Measurements from ENCODE around the gene KLHL8. TPM values are rescaled to one million over a fixed set of nuclear protein-coding genes. Genes with fewer than 3 reads are reported as not detected.

Gene KLHL8
- polyA plus RNA-seq, 1 donor (not counting 4 experiments of a cell fraction or from before 2014, with no cell fraction given), result 6.7 TPM

- no peak overlapping the region for H3K4me2 ChIP-seq (ENCODE audit: control insufficient read depth, extremely low read depth, insufficient read depth, low read depth, low read length)
- no peak overlapping the region for H2AFZ ChIP-seq (ENCODE audit: control insufficient read depth, low read length)
- H3K9me3 ChIP-seq (ENCODE audit: control insufficient read depth, low read depth, low read length), result no peaks in the 10 kb centered on the region
- DNase-seq (ENCODE audit: low read depth, low spot score) (no peak), FAIRE-seq (no peak)
- no peak overlapping the region for H3K4me3 ChIP-seq (ENCODE audit: control insufficient read depth in 2 of 3, extremely low read depth in 1 of 3, insufficient read depth in 2 of 3, low read depth in 1 of 3, low read length in 3 of 3)
- no peaks in the 10 kb centered on the region for H3K79me2 ChIP-seq (ENCODE audit: control insufficient read depth, insufficient read depth, low read length)
- TF ChIP-seq EZH2 (IDR thresholded peaks at IDR 0.05; ENCODE audit: low read length), result no peak
- no peak for TF ChIP-seq CTCF (optimal IDR thresholded peaks at IDR 0.05 in 1 of 3, IDR thresholded peaks at IDR 0.05 in 1 of 3, conservative IDR thresholded peaks at IDR 0.05 in 1 of 3; ENCODE audit: extremely low read depth in 1 of 3, insufficient read depth in 2 of 3, low read length in 3 of 3)
- H4K20me1 ChIP-seq (ENCODE audit: control insufficient read depth, extremely low read depth, insufficient read depth, low read length), result no peaks in the 10 kb centered on the region
- H3K27ac ChIP-seq (ENCODE audit: control insufficient read depth, insufficient read depth, low read length), result no peak overlapping the region
- no peaks in the 10 kb centered on the region for H3K36me3 ChIP-seq (ENCODE audit: control insufficient read depth in 2 of 2, extremely low read depth in 1 of 2, insufficient read depth in 2 of 2, low read length in 2 of 2)
- dilution Hi-C loops (cut with MboI; ENCODE audit: extremely low pct_ligation_motif_present, low sequenced_read_pairs), result no loop called here
- H3K9ac ChIP-seq (ENCODE audit: control insufficient read depth, extremely low read depth, insufficient read depth, low read length), result no peak overlapping the region
- no peaks in the 10 kb centered on the region for H3K9me1 ChIP-seq (ENCODE audit: control insufficient read depth, extremely low read depth, insufficient read depth, low read length)
- no peaks in the 10 kb centered on the region for H3K27me3 ChIP-seq (ENCODE audit: control insufficient read depth, extremely low read depth, insufficient read depth, low read length)
- H3K4me1 ChIP-seq (ENCODE audit: control insufficient read depth, extremely low read depth, insufficient read depth, low read length), result no peaks in the 10 kb centered on the region
Observed at GRCh38 chr4:87152310-87153041, 67.9 kb downstream of the KLHL8 start.

- H3K79me2 ChIP-seq (ENCODE audit: control insufficient read depth, insufficient read depth, low read length), result no peaks in the 10 kb centered on the region
- no peak overlapping the region for H3K9ac ChIP-seq (ENCODE audit: control insufficient read depth, extremely low read depth, insufficient read depth, low read length)
- FAIRE-seq, result no peak
- no peak overlapping the region for H3K4me3 ChIP-seq (ENCODE audit: control insufficient read depth in 2 of 3, extremely low read depth in 1 of 3, insufficient read depth in 2 of 3, low read depth in 1 of 3, low read length in 3 of 3)
- H2AFZ ChIP-seq (ENCODE audit: control insufficient read depth, low read length), result no peak overlapping the region
- dilution Hi-C loops (cut with MboI; ENCODE audit: extremely low pct_ligation_motif_present, low sequenced_read_pairs), result no loop called here
- H3K9me1 ChIP-seq (ENCODE audit: control insufficient read depth, extremely low read depth, insufficient read depth, low read length), result no peaks in the 10 kb centered on the region
- no peak for TF ChIP-seq EZH2 (IDR thresholded peaks at IDR 0.05; ENCODE audit: low read length)
- no peak overlapping the region for H3K27ac ChIP-seq (ENCODE audit: control insufficient read depth, insufficient read depth, low read length)
- H3K9me3 ChIP-seq (ENCODE audit: control insufficient read depth, low read depth, low read length), result no peaks in the 10 kb centered on the region
- DNase-seq (ENCODE audit: low read depth, low spot score), result no peak
- no peaks in the 10 kb centered on the region for H3K27me3 ChIP-seq (ENCODE audit: control insufficient read depth, extremely low read depth, insufficient read depth, low read length)
- H3K4me1 ChIP-seq (ENCODE audit: control insufficient read depth, extremely low read depth, insufficient read depth, low read length), result no peaks in the 10 kb centered on the region
- H4K20me1 ChIP-seq (ENCODE audit: control insufficient read depth, extremely low read depth, insufficient read depth, low read length), result no peaks in the 10 kb centered on the region
- H3K36me3 ChIP-seq (ENCODE audit: control insufficient read depth in 2 of 2, extremely low read depth in 1 of 2, insufficient read depth in 2 of 2, low read length in 2 of 2), result peaks cover 0 to 2% of the 10 kb centered on the region in 2 experiments
- no peak overlapping the region for H3K4me2 ChIP-seq (ENCODE audit: control insufficient read depth, extremely low read depth, insufficient read depth, low read depth, low read length)
Observed at GRCh38 chr4:87151730-87152129, 68.7 kb downstream of the KLHL8 start.

Measured in keratinocyte (primary cell).